HG03095 (cell line): Measurements from ENCODE around the gene GALNT12.

Experiments
- ATAC-seq: cut with Tn5 transposase; IDR thresholded peaks from one replicate; pipeline ENCODE4 v1.9.1; 2021; ENCODE audit warnings: moderate library complexity; ENCODE audit not compliant: unreplicated experiment

Gene GALNT12

DNA sequence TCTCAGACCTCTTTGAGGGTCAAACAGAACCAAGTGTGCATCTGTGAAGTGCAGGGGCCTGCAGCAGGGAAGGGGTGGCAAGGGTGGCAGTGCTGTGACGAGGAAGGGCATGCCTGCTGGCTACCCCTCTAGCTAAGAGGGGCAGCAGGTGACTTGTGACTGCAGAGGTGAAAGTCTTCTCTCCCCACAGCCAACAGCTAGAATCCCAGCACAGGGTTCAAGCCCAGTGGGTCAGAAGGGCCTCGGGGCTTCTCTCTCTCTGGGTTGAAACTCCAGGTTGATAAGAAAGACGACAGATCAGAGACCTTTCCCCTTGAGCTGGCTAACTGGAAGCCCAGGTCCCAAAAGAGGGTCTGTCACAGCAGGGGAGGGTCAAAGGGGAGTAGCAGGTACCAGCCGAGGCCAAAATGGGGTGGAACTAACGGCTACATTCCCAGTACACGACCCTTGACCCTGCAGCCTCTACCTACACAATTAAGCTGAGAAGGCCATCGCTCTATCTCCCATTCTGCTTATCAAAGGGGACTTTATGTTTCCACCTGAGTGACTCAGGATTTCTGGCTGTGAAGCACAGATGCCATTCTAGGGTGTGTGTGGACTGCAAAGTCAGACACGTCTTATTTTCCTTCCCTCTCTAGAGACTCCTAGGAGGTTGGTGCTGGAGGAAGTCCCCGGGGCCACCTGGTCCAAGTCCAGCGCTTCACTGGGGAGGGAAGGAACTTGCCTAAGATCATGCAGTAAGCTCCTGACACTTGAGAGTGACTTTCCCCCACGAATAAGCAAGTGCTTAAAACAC, 25.7 kb upstream of the GALNT12 start:
- no peak for ATAC-seq

DNA sequence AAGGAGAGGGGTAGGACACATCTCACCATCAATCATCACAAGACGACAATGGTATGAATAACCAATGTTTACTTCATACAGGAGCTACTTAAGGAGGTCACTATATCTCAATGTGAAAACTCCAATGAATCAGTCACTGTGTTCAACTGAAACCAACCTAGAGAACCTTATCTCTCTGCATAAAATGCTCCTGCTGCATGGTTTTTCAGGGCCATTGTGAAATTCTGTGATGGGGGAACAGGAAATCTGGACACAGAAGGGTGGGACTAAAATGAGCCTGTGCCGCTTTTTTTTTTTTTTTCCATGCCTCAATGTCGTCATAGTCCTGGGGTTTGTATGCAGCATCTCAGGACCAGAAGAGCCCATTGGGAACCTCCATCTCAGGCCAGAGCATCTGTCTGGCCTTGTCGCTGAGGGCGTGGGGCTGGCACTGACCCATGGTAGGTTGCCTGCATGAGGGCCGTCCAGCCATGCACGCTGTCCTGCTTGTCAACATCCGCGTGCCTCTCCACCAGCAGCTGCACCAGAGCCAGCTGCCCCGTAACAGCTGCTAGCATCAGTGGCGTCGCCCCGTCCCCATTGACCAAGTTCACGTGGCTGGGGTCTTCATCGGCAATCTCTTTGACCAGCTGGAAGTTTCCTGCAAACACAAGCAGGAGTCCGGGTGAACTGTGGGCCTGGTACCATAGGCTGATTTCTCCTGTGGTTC, 23.8 kb upstream of the GALNT12 start:
- ATAC-seq, result no peak

DNA sequence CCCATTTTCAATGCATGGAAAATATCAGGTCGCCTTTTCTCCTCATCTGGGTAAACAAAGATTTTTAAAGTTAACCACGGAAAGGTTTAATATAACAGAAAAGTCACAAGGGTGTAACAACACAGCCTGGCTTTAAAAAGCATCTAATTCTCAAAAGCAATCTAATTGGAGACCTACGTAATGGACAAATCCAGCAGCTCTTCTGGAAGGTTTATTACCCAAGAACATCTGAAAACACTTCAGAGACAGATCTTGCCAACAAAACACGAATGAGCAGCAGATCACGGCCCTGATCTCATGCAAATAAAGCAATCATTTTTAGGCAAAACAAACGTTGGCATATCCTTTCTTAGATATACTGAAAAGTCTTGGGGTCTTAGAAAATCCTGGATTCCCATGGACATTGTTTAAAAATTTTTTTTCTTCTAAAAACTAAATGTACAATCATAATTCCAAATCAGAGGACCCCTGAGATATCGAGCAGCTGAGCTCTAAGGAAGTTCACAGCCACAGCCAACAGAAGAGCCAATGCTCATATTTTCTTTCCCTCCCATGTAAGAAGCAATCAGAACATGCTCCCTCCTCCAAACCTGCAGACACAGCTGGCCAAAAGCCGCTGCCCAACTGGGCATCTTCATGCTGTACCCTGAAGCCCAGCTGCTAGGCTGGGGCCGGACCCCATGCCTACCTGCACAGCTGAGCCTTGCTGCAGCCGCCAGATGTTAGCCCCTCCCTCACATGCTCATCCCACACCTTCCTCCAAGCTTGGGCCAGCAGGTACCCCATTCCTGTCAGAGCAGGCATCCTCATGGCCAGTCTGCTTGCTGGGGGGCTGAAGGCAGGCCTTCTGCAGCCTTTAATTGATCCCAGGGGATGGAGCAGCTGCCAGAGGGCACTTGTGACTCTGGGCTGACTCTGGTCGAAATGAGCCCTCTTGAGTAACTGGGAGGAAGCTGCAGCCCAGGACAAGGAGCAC, 22.4 kb upstream of the GALNT12 start:
- no peak for ATAC-seq

DNA sequence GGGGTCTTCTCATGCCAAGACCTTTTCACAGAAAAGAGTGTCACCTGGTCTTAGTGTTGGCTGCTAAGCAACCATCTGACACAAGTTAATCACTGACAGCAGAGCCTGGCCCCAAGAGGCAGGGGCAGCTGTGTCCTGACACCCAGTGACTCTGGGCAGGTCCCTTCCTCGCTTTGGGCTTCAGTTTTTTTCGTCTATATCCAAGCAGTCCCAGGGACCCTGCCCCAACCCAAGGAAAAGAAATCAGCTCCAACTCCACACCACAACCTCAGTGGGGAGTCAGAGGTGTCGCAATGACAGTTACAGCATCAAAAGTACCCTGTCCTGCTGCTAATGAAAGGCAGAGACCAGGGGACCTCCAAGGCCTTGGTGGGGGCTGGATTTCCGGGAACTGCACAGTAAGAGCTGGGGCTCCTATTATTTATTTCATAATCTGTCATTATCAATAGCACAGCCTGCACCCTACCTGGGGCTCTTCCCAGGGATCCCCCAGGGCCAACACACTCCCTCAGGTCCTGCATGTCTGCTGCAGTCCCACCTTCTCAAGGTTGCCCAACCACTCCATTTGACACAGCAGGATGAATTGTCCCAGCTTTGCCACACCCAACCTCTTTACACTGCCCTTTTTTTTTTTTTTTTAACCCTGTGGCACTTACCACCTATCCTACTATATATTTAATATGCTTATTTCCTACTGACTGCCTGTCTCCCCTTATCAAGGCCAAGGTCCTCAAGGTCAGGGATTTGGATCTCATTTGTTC, 20.5 kb upstream of the GALNT12 start:
- no peak for ATAC-seq

DNA sequence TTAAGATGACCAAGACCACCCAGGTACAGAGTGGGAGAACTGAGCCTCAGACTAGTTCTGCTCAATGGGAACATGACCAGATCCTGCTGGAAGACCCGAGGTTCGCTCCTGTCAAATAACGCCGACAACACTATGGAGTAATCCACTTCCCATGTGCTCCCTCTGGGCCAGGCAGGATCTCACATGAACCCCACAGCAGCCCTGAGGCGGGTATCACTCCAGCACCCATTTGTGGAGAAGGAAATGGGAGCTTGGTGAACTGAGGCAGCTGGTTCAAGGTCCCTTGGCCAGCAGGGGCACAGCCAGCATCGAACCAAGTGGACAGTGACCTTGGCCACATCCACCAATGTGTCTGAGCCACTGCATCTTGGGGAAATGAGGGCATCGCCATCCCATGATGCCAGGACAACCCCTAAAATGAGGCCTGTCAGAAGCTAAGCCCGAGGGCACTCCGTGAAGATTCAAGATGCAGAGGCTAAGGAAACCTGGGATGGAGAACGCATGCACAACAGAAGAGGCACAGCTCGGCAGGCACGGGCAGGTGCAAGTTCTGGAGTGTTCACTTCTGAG, 19.6 kb upstream of the GALNT12 start:
- ATAC-seq, result no peak

DNA sequence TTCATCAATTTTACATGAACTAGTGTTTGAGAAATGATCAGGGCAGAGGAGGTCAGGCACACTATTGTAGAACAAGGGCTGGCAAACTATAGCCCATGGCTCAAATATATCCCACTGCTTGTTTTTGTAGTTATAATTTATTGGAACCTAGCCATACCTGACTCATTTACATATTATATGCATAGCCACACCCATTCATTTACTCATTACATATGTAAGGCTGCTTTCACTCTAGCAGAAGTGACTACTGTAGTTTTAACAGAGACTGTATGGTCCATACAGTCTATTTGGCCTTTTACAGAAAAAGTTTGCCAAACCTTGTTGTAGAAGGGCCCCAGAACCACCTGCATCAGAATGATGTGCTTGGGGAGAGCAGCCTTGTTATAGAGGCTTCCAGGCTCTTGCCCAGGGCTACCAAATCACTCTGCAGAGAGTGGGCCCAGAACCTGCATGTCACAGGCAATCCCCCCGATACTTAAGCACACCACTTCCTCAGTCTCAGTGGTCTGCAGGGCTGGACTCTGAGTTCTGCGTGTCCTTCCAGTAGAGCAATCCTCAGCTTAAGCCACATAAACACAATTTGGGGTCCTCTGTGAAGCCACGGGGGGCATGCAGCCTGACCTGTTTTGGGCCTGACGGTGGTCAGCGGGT, 17.9 kb upstream of the GALNT12 start:
- no peak for ATAC-seq

DNA sequence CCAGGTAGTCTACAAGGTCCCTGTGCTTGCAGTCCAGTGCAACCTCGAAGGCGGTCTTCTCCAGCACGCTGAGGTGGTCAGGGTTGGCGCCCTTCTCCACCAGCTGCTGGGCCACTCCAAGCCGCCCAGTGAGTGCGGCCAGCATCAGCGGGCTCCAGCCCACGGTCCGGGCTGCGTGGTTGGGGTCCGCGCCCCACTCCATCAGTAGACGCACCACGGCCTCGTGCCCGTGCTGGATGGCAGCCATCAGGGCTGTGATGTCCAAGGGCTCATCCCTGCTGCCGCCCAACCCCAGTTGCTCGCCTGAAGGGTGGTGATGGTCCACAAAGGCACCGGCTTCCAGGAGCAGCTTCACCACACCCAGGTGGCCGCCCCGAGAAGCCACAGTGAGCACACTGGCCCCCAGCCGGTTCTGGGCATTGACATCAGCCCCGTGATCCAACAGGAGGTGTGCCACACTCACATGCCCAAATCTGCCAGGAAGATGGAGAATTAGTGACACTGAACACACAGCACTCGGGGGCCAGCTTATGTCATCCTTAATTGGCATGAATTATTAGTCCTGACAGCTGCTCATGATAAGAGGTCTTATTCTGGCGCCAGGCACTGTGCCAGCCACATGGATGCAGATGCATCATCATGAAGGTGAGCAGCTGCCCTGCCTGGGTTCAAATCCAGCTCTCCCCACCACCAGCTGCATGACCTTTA, 17.2 kb upstream of the GALNT12 start:
- ATAC-seq, result no peak

DNA sequence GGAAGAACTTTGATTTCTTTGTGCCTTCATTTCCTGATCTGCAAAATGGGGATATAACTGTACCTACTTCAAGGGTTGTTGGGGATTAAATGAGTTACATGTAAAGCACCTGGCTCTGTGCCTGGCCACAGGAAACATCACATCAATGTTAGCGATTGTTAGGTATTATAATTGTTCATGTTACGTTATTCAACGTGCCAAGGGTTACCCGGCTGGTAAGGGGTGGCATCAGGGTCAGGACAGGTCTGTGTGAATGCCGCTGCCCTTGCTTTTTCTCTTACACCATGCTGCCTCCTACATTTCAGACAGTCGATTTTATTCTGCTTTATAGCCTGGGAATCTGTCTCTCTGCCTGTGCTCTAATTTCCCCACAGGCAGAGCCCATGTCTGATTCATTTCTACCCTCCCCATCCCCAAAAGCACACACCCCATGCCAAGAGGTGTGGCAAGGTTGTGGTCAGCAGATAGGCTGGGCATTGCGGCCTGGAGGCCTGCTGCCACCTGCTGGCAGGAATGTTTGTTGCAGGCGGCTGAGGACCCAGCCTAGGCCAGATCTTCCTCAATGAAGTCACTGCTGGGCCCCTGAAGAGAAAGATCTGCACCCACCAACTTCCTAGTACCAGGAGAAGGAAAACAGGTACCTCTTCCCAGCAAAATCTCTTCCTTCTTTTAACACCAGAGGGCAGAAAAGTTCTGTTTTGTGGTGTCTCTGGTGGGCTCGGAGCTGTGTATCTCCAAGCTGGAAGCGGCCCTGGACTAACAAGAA, 16.4 kb upstream of the GALNT12 start:
- ATAC-seq, result no peak

DNA sequence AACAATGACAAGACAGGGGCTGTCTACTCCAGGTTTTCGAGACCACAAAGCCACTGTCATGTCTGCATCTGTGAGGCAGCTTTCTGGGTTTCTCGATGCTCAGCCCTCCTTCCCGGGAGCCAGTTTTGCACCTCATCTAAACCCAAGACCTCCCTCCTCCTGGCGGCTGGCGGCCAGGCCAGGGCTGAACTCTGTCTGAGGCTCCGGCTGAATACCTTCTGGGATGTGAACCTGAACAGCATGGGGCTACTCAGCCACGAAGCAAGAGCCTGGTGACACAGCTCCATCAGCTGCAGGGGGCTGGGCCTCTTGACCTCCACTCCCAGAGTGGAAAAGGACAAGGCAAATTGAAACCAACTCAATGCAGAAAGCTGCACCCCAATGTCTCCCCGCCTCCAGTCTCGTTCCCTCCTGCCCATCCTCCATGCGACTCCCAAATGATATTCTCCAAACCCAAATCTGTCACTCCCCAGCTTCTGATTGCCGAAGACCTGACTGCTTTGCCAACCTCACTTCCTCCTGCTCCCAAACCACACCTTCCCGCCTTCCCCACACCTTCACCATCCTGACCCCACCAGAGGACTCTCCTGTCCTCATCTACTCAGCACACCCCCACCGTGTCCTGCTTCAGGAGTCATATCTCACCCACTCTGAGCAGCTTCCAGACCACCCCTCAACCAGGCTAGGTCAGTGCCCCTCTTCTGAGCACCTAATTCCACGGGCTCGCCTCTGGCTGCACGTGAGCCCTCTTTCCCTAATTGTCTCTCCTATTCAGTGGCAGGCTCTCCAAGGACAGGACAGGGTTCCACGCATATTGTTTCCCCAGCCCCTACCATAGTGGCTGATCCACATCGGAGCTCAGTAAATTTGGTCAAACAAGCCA, 15.6 kb upstream of the GALNT12 start:
- no peak for ATAC-seq

DNA sequence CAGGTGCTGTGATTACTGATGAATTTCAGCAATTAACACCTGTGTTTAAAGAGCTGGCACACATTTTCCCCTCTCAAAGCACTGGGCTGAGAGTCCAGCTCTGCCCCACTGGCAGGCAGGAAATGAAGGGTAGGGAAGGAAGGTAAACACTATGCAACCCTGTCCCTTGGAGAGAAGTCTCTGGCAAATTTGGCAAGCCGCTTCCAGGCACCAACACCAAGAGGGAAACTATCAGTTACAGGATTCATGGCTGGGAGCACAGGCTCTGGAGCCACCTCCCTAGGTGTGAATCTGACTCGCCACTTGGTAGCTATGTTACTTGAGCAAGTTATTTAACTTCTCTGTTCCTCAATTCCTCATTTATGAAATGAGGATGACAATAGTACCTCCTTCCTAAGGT, 14.4 kb upstream of the GALNT12 start:
- no peak for ATAC-seq

DNA sequence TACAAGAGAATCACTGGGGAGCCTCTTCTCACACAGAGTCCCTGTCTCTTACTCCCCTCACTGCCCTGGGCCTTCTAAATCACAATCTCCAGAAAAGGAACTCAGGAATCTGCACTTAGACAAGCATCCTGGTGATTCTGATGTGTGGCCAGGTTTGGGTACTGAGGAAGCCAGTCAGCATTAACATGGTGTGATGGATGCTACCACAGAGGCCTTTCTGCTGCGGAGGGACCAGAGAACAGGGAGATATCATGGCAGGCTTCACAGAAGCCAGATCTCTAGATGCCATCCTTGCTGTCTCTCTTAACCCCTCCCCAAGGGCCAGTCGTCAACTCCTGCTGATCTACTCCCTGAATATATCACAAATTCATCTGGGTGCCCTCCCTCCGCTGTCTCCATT, 12.7 kb upstream of the GALNT12 start:
- no peak for ATAC-seq

DNA sequence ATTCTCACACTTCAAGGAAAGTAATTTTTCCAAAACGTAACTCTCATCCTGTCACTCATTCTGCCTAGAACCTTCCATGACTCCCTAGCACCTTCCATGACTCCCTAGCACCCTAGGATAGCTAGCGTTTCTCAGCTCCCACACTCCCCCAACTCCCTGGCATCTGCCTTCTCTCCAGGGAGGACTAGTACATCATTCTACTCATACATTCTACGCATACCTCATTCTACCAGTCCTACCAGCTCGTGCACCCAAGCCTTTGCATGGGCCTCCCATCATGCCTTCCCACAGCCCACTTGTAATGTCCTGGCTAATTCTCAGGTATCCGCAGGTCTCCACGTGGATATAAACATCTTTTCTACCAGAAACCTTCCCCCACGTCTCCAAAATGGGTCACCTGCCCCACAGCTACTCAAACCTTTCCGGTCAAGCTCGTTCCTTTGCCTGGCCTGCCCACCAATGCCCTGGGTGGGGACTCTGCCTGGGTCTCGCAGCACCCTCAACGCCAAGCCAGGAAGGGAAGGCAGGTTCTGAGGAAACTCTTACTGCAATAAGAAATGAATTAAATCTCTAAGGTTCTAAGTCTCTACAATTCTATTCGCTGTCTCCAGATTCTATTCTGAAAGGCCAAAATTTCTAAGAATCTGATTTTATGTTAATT, 12.0 kb upstream of the GALNT12 start:
- no peak for ATAC-seq

DNA sequence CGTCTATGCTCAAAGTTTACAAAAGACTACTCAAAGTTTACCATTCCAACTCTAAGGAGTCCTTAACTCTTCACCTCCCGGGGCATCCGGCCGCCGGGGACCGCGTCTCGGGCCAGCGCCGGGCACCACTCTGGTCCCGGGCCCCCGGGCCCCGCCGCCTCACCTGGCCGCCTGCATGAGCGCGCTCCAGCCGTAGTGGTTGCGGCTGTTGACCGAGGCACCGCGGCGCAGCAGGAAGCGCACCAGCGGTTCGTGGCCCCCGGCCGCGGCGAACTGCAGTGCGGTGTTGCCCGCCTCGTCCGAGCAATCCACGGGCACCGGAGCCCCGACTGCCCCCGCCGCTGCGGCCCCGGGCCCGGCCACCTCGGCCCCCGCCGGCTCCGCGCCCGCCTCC, 11.5 kb upstream of the GALNT12 start:
- peak; percentile 38 for ATAC-seq

DNA sequence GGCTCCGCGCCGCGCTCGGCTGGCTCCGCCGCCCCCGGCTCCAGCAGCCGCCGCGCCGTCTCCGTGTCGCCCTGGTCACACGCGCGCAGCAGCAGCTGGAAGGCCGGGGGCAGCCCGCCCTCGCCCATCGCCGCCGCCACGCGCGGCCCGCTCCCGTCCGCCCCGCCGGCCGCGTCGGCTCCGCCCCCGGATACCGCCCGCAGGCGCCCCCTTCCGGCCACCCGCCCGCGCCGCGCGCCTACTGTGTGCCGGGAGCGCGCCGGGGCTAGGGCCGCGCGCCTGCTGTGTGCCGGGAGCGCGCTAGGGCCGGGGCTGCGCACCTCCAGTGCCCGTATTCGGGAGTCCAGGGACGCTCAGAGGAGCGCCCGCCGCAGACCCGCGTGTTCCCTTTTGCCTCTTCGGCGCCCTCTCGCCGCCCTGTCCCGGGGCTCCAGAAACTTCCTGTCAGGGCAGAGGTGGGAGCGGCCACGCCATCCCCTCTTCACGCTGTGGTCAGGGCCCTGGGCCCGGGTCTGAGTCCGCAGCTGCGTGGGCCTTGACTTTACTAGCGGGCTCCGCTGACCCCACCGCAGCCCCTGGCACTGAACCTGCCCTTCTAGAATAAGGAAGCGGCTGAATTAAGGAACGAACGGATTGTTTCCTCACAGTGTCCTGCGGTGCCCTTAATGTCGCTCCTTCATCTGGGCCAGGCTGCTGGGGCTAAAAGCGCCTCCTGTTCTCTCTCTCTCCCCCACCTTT, 10.9 kb upstream of the GALNT12 start, which contains the start of gene ANKS6:
ANKS6 (minus strand) TSS at position 192 of the 738 bp plus-strand sequence; CDS start at position 128, 64 bp downstream.
- ATAC-seq, result peak; percentile 94

DNA sequence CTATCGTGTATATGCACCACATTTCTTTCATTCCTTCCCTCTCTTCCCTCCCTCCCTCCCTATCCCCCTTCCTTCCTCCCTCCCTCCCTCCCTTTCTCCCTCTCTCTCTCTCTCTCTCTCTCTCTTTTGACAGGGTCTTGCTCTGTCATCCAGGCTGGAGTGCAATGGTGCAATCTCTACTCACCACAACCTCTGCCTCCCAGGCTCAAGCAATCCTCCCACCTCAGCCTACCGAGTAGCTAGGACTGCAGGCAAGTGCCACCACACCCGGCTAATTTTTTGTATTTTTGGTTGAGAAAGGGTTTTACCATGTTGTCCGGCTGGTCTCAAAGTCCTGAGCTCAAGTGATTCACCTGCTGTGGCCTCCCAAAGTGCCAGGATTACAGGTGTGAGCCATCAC, 10.0 kb upstream of the GALNT12 start:
- ATAC-seq, result no peak

DNA sequence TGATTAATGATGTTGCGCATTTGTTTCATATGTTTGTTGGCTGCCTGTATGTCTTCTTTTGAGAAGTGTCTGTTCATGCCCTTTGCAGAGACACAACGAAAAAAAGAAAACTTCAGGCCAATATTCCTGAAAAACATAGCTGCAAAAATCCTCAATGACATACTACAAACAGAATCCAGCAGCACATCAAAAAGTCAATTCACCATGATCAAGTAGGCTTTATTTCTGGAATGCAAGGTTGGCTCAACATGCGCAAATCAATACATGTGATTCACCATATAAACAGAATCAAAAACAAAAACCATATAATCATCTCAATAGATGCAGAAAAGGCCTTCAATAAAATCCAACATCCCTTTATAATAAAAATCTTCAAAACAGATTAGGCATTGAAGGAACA, 9.2 kb upstream of the GALNT12 start:
- no peak for ATAC-seq
